HEK293 (cell line): ENCODE results near the gene PLK3.
A peak's percentile ranks its signal among the peaks of the same experiment; 100 is the strongest.

Experiments
- CTCF ChIA-PET: fragments of 350-600 bp; formaldehyde crosslinking; extraction: SDS; loops from one replicate; lab custom pipeline; 2021; ENCODE audit warnings: antibody characterized with exemption; lab: Yijun Ruan, JAX
- POLR2A ChIA-PET: fragments of 300-600 bp; formaldehyde crosslinking; extraction: SDS; loops from one replicate; lab custom pipeline; 2020; ENCODE audit warnings: antibody characterized with exemption, inconsistent platforms; lab: Yijun Ruan, JAX
- H3K27ac ChIP-seq: fragments of 200-500 bp; sonication (Bioruptor generic); 2 replicates; pipeline ENCODE4 v1.5.1; 2014; ENCODE audit warnings: low read depth, low read length, control low read depth, inconsistent platforms; ENCODE audit errors: extremely low read depth
- H3K36me3 ChIP-seq, 2 experiments: fragments of 200-500 bp in 1 of 2; sonication (Bioruptor generic) in 1 of 2; 1 replicate in 1 of 2; 2 replicates in 1 of 2; pipeline ENCODE4 v1.5.1; 2014 to 2017; ENCODE audit warnings: inconsistent platforms in 2 of 2, low read length in 2 of 2; ENCODE audit not compliant: control insufficient read depth in 2 of 2, insufficient read depth in 1 of 2
- H3K4me1 ChIP-seq: fragments of 200-500 bp; sonication (Bioruptor generic); 2 replicates; pipeline ENCODE4 v1.5.1; 2014; ENCODE audit warnings: mild to moderate bottlenecking, low read length, inconsistent platforms; ENCODE audit not compliant: control insufficient read depth, insufficient read depth
- H3K4me3 ChIP-seq: 2 replicates; pipeline ENCODE4 v1.5.1; 2011; ENCODE audit warnings: low read depth, mild to moderate bottlenecking, control low read depth, low read length, moderate library complexity
- H3K9me3 ChIP-seq: fragments of 200-500 bp; sonication (Bioruptor generic); 2 replicates; pipeline ENCODE4 v1.5.1; 2014; ENCODE audit warnings: low read depth, low read length, inconsistent platforms; ENCODE audit not compliant: control insufficient read depth, insufficient read depth
- GFI1B ChIP-seq: fragments of 450-650 bp; formaldehyde crosslinking; IDR thresholded peaks from 2 replicates; pipeline ENCODE4 v1.5.1; 2016; ENCODE audit warnings: missing biosample characterization, missing genetic modification characterization
- GLIS2 ChIP-seq: fragments of 450-650 bp; formaldehyde crosslinking; IDR thresholded peaks from 2 replicates; pipeline ENCODE4 v1.5.1; 2016; ENCODE audit warnings: missing biosample characterization, missing genetic modification characterization
- HIC1 ChIP-seq: fragments of 450-650 bp; formaldehyde crosslinking; IDR thresholded peaks from 2 replicates; pipeline ENCODE4 v1.5.1; 2016; ENCODE audit warnings: missing biosample characterization, missing genetic modification characterization
- HOXD13 ChIP-seq: sonication (generic); formaldehyde crosslinking; IDR thresholded peaks from 2 replicates; pipeline ENCODE4 v1.8.0; 2022; ENCODE audit warnings: missing genetic modification reagents, borderline replicate concordance
- SCRT1 ChIP-seq: fragments of 450-650 bp; formaldehyde crosslinking; IDR thresholded peaks from 2 replicates; pipeline ENCODE4 v1.5.1; 2016; ENCODE audit warnings: missing biosample characterization, missing genetic modification characterization, borderline replicate concordance
- SCRT2 ChIP-seq: fragments of 450-650 bp; formaldehyde crosslinking; IDR thresholded peaks from 2 replicates; pipeline ENCODE4 v1.5.1; 2016; ENCODE audit warnings: missing biosample characterization, missing genetic modification characterization
- TCF7L2 ChIP-seq: IDR thresholded peaks from 2 replicates; pipeline ENCODE4 v1.6.1; 2011; ENCODE audit warnings: low read depth, mild to moderate bottlenecking, inconsistent platforms, low read length, moderate library complexity, borderline replicate concordance
- ZBTB49 ChIP-seq: fragments of 450-650 bp; formaldehyde crosslinking; IDR thresholded peaks from 2 replicates; pipeline ENCODE4 v1.5.1; 2016; ENCODE audit warnings: missing biosample characterization, missing genetic modification characterization, low read depth
- ZBTB7A ChIP-seq: fragments of 450-650 bp; formaldehyde crosslinking; IDR thresholded peaks from 2 replicates; pipeline ENCODE4 v1.5.1; 2016; ENCODE audit warnings: low read depth, missing biosample characterization, missing genetic modification characterization
- ZFHX2 ChIP-seq: fragments of 450-650 bp; formaldehyde crosslinking; conservative IDR thresholded peaks from 2 replicates; pipeline ENCODE4 v1.5.1; 2016; ENCODE audit warnings: missing biosample characterization, missing genetic modification characterization
- ZFP41 ChIP-seq: fragments of 450-650 bp; formaldehyde crosslinking; IDR thresholded peaks from 2 replicates; pipeline ENCODE4 v1.5.1; 2016; ENCODE audit warnings: missing biosample characterization, missing genetic modification characterization, borderline replicate concordance
- ZNF16 ChIP-seq: fragments of 450-650 bp; formaldehyde crosslinking; IDR thresholded peaks from 2 replicates; pipeline ENCODE4 v1.5.1; 2016; ENCODE audit warnings: low read depth, missing biosample characterization, missing genetic modification characterization
- ZNF350 ChIP-seq: fragments of 450-650 bp; formaldehyde crosslinking; IDR thresholded peaks from 2 replicates; pipeline ENCODE4 v1.5.0; 2017; ENCODE audit warnings: missing biosample characterization, mild to moderate bottlenecking, missing genetic modification characterization
- ZNF354C ChIP-seq: fragments of 450-650 bp; formaldehyde crosslinking; IDR thresholded peaks from 2 replicates; pipeline ENCODE4 v1.5.1; 2016; ENCODE audit warnings: missing biosample characterization, missing genetic modification characterization, low read depth, borderline replicate concordance
- ZNF544 ChIP-seq: fragments of 450-650 bp; formaldehyde crosslinking; IDR thresholded peaks from 2 replicates; pipeline ENCODE4 v1.5.0; 2017; ENCODE audit warnings: missing biosample characterization, missing genetic modification characterization
- ZNF555 ChIP-seq: fragments of 450-650 bp; formaldehyde crosslinking; conservative IDR thresholded peaks from 2 replicates; pipeline ENCODE4 v1.5.1; 2017; ENCODE audit warnings: missing biosample characterization, mild to moderate bottlenecking, missing genetic modification characterization, inconsistent platforms
- ZNF560 ChIP-seq: fragments of 450-650 bp; formaldehyde crosslinking; IDR thresholded peaks from 2 replicates; pipeline ENCODE4 v1.5.1; 2017; ENCODE audit warnings: missing biosample characterization, missing genetic modification characterization, borderline replicate concordance
- ZNF561 ChIP-seq: fragments of 450-650 bp; IDR thresholded peaks from 2 replicates; pipeline ENCODE4 v1.5.1; 2018; ENCODE audit warnings: missing biosample characterization, missing genetic modification characterization, borderline replicate concordance
- ZNF645 ChIP-seq: fragments of 450-650 bp; formaldehyde crosslinking; IDR thresholded peaks from 2 replicates; pipeline ENCODE4; 2016; ENCODE audit warnings: missing biosample characterization, missing genetic modification characterization
- ZNF664 ChIP-seq: fragments of 450-650 bp; formaldehyde crosslinking; IDR thresholded peaks from 2 replicates; pipeline ENCODE4 v1.5.1; 2016; ENCODE audit warnings: missing biosample characterization, missing genetic modification characterization
- ZNF792 ChIP-seq: fragments of 450-650 bp; formaldehyde crosslinking; IDR thresholded peaks from 2 replicates; pipeline ENCODE4 v1.5.1; 2016; ENCODE audit warnings: missing biosample characterization, missing genetic modification characterization

Gene PLK3

GRCh38 chr1:44842862-44843655 is 42.9 kb downstream of the PLK3 start, which contains the start of gene PTCH2 (continued):
- TF ChIP-seq ZBTB49 (tag by site-specific recombination), result no peak
- TF ChIP-seq ZNF555 (tag by site-specific recombination), result no peak
- peak; percentile 88; the same call in 1 of the 2 replicates for TF ChIP-seq ZNF561
- TF ChIP-seq GLIS2 (tag by site-specific recombination), result peak; percentile 98
- no peak for TF ChIP-seq ZFP41
- TF ChIP-seq SCRT1, result no peak
- TF ChIP-seq, all 188 proteins: peak for 58

GRCh38 chr1:44846985-44847384 is 46.8 kb downstream of the PLK3 start:
- no peak overlapping the region for H3K27ac ChIP-seq
- no peaks in the 10 kb centered on the region for H3K9me3 ChIP-seq
- H3K36me3 ChIP-seq, result peaks cover 0 to 14% of the 10 kb centered on the region in 2 experiments; a peak in 1 of 3 replicates
- ChIA-PET CTCF (no interaction called here), POLR2A (no interaction called here)
- TF ChIP-seq ZNF792 (tag by site-specific recombination) (no peak), ZNF16 (tag by site-specific recombination) (no peak), ZNF664 (tag by site-specific recombination) (peak; percentile 85), ZFHX2 (tag by site-specific recombination) (0 out of 2 replicates have a peak, but pooled peaks have one; percentile 22)
- no peak overlapping the region for H3K4me3 ChIP-seq
- H3K4me1 ChIP-seq, result no peaks in the 10 kb centered on the region

- ChIA-PET POLR2A (interaction anchor here (1.5 kb wide), 1 partner anchor 28 kb away, joined by 4 read pairs; no protein-coding TSS in a partner anchor), CTCF (interaction anchor here (0.7 kb wide), 2 partner anchors 22 to 165 kb away, joined by 3 read pairs; no protein-coding TSS in a partner anchor)
- H3K27ac ChIP-seq, result no peak overlapping the region
- H3K4me1 ChIP-seq, result no peaks in the 10 kb centered on the region
- no peaks in the 10 kb centered on the region for H3K9me3 ChIP-seq
- TF ChIP-seq SCRT2 (tag by site-specific recombination), result no peak
- TF ChIP-seq ZBTB7A (tag by site-specific recombination), result no peak
- no peak for TF ChIP-seq ZBTB49 (tag by site-specific recombination)
- TF ChIP-seq ZNF354C (tag by site-specific recombination), result no peak
- no peak for TF ChIP-seq ZNF350
- no peak for TF ChIP-seq ZNF544 (tag by site-specific recombination)
- TF ChIP-seq HOXD13 (CRISPR knock-in tag), result no peak
- no peak for TF ChIP-seq ZNF645
- no peak for TF ChIP-seq TCF7L2
- no peak for TF ChIP-seq HIC1 (tag by site-specific recombination)
- no peak for TF ChIP-seq GFI1B
- TF ChIP-seq ZNF560 (tag by site-specific recombination), result no peak
- H3K36me3 ChIP-seq, result peaks cover 0 to 14% of the 10 kb centered on the region in 2 experiments; a peak in 1 of 3 replicates
- no peak overlapping the region for H3K4me3 ChIP-seq
Measured at GRCh38 chr1:44847845-44848244, 47.7 kb downstream of the PLK3 start.
